HG02943 (cell line): Measurements from ENCODE around the gene LSM10.

Source experiments
- ATAC-seq: cut with Tn5 transposase; IDR thresholded peaks from one replicate; pipeline ENCODE4 v1.9.1; 2021; ENCODE audit warnings: mild to moderate bottlenecking, low read depth, moderate library complexity; ENCODE audit not compliant: unreplicated experiment

Gene LSM10

DNA sequence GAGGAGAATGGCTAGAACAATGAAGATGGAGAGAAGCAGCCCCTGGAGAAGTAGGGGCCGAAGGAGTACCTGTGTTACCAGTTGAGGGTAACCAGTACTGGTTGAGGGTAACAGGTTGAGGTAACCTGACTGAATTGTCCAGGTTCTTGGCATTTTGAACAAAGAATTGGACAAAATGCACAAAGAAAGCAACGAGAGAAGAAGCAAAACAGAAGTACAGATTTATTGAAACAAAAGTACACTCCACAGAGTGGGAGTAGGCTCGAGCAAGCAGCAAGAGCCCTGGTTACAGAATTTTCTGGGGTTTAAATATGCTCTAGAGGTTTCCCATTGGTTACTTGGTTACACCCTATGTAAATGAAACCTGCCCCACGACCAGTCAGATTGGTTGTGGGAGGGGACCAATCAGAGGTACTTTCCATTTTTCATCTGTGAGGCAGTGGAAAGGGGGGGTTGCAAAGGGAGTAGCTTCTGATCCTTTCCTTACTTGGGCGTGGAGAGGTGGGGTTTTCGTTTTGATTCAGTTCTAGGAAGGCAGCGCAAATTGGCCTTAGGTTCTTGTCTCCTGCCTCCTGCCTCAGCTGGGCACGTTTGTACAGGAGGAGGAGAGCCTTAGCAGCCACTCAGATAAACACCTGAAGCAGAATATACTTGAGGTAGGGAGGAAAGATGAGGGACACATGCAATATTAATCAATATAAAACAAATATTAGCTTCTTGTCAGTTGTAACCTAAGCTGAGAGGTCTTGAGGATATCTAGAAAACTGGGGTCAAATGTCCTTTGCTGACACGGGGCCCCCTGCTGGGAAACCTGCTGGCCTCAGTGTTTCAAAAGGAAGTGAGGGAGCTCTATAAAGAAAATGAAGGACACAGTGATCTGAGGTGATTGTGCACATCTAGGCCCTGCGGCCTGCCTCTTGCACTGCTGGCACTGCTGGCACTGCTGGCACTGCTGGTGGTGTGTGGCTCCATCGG, 14.3 kb upstream of the LSM10 start:
- ATAC-seq = no peak

DNA sequence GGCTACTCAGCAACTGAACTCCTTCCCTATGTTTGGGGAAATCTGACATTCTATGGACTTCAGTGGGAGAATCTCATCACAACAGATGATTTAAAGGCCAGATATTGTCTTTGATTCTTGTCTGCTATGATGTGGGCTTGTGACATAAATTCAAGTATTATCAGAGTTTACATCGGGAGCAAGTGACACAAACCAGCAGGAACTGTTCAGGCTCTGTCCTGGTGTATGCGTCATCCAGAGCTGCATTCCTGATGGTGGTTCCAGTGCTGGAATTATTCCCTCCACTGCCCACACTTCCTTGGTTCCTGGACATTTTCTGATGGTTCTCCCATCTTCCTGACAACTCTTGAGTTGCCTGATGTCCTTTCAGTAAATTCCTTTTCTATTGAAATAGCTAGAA, 10.8 kb upstream of the LSM10 start:
- ATAC-seq = no peak

GRCh38 chr1:36406440-36406839, 8.7 kb upstream of the LSM10 start:
- ATAC-seq = no peak

DNA sequence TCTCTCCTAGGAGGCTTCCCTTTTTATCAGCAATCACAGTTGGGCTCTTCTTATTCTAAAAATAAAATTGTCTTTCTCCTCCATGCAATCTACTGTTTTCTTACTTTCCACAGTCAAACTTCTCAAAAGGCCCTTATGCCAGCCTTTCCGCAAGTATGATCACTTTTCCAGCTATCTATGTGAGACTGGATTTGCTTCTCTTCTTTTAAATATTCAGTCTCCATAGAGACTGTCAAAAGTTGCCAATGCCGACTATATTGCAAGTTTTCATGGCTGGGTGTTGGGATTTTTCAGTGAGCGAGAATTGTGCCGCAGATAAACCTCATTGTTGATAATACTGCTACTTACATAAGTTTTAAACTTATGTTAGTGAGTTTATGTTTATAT, 4.8 kb upstream of the LSM10 start:
- no peak for ATAC-seq

DNA sequence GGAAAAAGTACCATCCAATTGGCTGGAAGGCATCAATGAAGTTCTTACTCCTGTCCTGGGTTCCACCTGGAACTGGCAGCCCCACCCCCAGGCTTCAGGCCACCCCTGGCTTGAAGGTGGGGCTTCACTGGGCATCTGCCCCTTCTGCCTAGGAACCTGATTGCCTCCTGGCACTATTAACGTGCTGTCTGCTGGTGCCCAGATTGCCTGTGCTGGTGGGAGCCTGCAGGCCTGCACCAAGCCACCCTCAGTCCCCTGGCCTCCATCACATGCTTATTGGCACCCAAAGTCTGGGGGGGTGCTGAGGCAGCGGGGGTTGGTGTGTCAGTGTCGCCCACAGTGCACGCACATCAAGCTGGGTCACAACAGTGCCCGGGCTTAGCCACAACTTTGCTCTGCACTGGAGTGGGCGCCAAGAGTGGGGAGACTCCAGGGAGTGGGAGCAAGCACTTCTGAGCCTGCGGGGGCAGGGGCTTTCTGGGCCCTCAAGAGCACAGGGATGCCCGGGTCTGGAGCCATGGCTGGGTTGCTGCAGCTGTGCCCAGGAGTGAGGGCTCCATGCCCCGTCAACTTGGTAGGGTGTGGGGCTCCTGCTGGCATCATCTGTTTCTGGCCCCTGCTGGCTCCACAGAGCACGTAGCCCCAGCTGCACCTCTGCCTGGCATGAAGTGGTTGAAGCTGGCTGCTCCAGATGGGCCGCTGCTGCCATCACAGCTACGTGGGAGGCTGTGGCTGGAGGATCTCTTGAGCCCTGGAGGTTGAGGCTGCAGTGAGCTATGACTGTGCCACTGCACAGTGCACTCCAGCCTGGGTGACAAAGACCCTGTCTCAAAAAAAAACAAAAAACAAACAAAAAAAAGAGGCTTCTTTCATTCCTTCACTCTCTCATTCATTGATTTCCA, 4.1 kb upstream of the LSM10 start:
- ATAC-seq = no peak

- no peak for ATAC-seq
Observed at GRCh38 chr1:36400825-36401601, 3.3 kb upstream of the LSM10 start.

- ATAC-seq = no peak
Observed at GRCh38 chr1:36400514-36400824, 2.8 kb upstream of the LSM10 start.

DNA sequence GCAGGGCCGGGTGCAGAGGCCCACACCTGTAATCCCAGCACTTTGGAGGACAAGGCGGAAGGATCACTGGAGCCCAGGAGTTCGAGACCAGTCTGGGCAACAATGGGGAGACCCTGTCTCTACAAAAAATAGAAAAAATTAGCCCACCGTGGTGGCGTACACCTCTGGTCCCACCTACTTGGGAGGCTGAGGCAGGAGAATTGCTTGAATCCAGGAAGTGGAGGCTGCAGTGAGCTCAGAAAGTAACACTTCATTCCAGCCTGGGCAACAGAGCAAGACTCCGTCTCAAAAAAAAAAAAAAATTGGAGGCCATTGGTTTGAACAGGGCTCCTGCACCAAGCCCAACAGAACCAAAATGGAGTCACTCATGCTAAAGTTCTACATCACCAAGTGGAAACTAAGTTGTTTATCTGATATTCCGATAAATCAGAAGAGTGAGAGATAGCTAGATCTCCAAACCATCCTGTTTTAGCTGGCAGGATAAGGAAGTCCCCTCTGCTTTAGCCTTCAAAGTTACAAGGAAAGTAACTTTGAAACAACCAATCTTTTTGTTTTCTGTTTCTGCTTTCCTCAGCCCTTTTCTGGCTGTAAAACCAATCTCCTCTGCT, 766 bp upstream of the LSM10 start:
- ATAC-seq = no peak

DNA sequence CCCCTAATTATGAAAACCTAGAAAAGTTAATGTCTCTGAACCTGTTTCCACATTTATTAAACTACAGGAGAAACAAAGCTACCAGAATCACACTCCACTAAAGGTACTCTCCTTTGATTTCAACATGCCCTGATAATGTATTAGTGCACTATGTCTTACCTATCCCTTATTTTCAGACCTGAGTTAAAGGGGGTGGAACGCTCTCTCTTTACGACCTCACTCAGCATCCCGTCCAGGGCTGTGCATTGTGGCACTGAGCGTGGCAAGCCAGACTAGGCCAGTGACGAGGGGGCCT, 678 bp downstream of the LSM10 start:
- peak; percentile 16 for ATAC-seq

DNA sequence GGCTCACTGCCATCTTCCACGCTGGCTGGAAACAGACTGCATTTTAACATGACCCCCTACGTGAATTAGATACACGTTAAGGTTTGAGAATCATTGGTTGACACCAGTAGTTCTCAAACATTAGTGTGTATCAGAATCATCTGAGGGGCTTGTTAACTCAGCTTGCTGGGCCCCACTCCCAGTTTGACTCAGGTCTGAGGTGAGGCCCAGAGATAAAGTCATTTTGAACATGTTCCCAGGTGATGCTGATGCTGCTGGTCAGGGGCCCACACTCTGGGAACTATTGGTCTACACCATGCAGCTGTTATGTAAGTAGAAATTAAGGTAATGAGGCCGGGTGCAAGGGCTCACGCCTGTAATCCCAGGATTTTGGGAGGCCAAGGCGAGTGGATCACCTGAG, 1.3 kb downstream of the LSM10 start:
- ATAC-seq = no peak

DNA sequence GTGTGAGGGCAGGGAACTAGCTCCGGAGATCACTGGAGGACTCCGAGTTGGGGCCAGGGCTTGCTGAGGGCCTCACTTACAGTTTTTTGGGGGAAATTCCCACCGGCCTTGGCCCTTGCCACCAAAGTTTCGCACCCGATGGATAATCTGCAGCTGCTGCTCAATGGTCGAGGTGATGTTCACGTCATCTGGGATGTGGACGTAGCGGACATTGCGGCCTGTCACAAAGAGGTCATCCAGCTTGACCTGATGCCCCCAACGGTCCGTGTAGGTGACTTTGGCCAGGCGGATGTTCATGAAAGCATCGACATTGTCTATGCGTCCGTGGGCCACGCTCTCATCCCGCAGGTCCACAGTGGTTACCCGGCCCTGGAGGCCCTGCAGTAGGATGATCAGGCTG, 4.0 kb downstream of the LSM10 start:
- no peak for ATAC-seq

DNA sequence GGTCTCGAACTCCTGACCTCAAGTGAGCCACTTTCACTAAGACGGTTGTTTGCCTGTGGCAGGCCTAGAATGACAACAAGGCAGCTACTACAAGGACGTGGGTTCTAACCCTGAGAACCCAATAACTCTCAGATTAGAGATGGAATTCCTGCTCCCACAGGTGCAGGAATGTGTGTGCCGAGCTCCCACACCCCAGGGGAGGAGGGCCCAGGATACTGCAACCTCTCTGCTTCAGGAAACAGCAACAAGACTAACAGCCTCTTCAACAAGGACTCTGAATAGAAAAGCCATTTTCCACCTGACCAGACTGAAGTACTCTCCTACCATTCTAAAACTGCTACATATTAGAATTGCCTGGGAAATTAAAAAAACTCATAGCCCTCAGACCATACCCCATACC, 4.9 kb downstream of the LSM10 start:
- no peak for ATAC-seq

DNA sequence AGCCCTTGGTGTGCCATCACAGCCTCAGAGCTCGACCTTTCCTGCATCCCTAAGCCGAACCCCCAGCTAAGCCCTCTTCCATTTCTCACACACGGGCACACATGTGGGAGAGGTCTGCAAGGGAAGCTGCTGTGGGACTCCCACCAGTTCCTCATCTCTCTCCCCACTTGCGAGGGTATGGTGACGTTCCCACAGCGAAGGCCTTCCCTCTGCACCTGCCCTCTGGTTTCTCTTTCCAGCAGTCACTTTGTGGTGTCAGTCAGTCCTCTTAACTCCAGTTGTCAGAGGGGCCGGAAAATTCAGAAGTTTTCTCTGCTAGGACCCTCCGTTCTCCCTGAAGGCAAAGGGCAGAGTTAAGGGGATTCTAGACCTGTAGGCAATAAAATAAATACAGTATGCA, 6.4 kb downstream of the LSM10 start:
- no peak for ATAC-seq

DNA sequence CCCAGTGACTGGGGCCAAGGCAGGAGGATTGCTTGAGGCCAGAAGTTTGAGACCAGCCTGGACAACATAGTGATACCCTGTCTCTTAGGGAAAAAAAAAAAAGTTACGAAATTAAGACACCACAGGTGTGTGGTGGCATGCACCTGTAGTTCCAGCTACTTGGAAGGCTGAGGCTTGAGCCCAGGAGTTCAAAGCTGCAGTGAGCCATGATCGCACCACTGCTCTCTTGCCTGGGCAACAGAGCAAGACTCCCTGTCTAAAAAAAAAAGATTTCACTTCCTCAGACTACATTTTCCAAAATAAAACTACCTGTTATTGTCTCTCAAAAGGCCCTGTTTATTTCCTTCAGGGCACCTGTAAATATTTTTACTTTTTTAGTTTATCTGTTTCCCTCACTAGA, 7.3 kb downstream of the LSM10 start:
- ATAC-seq = no peak

DNA sequence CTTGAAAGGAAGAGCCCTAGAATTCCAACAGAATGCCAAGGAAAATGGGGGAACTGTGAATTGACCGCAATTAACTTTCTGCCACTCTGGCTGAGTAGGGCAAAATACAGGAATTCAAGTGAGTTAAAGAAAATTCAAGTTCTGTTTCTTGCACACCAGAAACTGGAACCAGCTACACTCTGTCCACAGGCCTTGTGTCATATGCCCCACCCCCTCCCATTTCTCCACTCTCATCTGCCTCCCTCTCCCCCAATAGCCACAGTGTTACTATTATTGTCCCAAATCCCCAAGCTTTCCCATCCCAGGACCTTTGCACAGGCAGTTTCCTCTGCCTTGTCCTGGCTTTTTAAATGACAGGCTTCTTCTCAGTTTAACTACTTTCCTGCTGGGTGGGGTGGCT, 7.7 kb downstream of the LSM10 start:
- no peak for ATAC-seq

GRCh38 chr1:36389261-36389660, 8.4 kb downstream of the LSM10 start:
- no peak for ATAC-seq

DNA sequence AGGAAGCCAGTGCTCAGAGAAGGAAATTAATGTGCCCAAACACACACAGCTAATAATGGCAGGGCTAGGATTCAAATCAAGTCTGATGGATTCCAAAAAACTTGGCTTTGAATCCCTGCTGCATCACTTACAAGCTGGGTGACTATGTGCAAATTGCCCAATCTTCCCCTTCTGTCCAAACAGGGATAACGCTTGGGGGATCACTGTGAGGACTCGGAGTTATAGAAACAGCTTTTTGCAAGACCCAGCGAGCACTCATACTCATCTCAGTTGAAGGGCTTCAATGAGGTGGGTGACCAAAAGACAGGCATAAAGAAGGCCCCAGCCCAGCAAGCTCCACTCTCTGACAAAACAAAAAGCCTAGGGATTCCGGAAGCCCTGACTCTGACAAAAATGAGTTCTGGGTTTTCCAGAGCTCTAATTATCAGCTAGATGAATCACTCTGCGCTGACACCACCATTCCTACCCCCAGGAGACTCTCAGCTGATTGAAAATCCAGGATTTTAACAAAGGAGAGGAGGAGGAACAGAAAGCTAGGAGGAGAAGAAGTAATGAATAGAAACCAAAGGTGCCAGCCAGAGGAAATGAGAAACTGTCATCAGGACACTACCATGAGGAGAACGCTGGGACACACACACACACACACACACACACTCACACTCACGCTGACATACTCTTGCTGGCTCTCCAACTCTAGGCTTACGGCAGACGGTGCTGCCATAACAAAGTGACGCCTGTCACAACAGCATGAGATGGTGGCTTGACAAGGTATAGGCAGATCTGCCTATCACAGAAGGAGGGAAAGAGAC, 10.4 kb downstream of the LSM10 start:
- no peak for ATAC-seq

GRCh38 chr1:36386265-36387140, 11.2 kb downstream of the LSM10 start:
- peak; percentile 38 for ATAC-seq
